Measurements from ENCODE around the gene ZNRF2.

Gene ZNRF2

DNA sequence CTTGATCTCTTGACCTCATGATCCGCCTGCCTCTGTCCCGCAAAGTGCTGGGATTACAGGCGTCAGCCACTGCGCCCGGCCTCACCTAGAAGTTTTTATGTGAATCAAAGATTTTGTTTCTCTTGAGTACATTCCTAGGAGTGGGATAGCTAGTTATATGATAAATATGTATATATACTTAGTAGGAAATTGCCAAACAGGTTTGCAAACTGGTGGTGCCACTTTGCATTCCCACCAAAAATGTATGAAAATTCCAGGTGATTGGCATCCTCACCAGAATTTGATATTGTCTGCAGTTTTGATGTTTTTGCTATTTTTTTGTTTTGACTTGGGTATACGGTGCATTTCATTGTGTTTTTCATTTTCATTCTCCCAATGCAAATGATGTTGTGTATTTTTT, 107.4 kb downstream of the ZNRF2 start:
- WGBS, 2 experiments = 93 to 99% methylated on average over 5 to 6 of the region's 6 CpGs
- Histone ChIP-seq H3K27me3 (ENCODE audit: control insufficient read depth, insufficient read depth, low read length, poor library complexity, severe bottlenecking) (no peaks in the 10 kb centered on the region), H3K36me3 (ENCODE audit: control insufficient read depth, insufficient read depth, low read length) (no peaks in the 10 kb centered on the region), H3K4me1 (ENCODE audit: control insufficient read depth, insufficient read depth, low read length) (no peaks in the 10 kb centered on the region), H3K4me3 (ENCODE audit: insufficient read depth, low read depth, low read length) (no peak overlapping the region), H3K27ac (ENCODE audit: insufficient read depth, low read depth, low read length, poor library complexity, severe bottlenecking) (no peak overlapping the region), H3K9me3 (ENCODE audit: control insufficient read depth, low read length) (no peaks in the 10 kb centered on the region)

DNA sequence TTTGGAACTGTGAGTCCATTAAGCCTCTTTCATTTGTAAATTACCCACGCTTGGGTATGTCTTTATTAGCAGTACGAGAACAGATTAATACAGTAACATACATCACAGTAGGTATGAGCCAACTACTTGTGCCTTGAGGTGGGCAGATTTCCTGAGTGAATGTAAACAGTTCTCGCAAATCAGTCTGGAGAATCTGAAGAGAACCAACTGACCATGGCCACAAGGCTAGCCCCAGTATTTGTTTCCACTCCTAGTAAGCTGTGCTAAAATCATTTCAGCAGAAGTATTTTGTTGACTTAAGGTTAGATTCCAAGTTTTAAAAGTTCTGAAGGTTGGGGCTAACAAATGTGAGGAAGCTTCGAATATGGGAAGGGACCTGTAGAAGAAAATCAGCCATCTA, 111.3 kb downstream of the ZNRF2 start:
- H3K27me3 ChIP-seq (ENCODE audit: control insufficient read depth, insufficient read depth, low read length, poor library complexity, severe bottlenecking) = no peaks in the 10 kb centered on the region
- H3K4me3 ChIP-seq (ENCODE audit: insufficient read depth, low read depth, low read length) = no peak overlapping the region
- H3K27ac ChIP-seq (ENCODE audit: insufficient read depth, low read depth, low read length, poor library complexity, severe bottlenecking) = no peak overlapping the region
- H3K36me3 ChIP-seq (ENCODE audit: control insufficient read depth, insufficient read depth, low read length) = no peaks in the 10 kb centered on the region
- no peaks in the 10 kb centered on the region for H3K9me3 ChIP-seq (ENCODE audit: control insufficient read depth, low read length)
- H3K4me1 ChIP-seq (ENCODE audit: control insufficient read depth, insufficient read depth, low read length) = no peaks in the 10 kb centered on the region
- WGBS, 2 experiments = 80% methylated on average over 4 of the region's 4 CpGs

DNA sequence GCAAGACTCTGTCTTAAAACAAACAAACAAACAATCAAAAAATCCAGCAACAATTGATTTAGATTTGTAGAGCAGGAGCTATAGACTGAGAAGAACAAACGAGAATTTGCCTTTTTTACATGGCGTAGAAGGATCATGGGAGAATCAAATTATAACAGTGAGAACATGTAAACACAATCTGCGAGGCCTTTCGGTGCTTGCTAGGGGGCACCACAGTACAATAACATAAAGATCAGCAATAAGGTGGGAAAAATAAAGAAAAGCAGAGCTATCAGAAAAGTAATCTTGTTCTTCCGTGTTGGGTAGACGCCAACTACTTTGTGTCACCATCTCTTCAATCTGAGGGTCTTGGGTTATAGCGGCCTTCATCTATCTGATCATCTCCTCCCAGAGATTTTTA, 112.0 kb downstream of the ZNRF2 start:
- 88 to 93% methylated on average over 7 of the region's 7 CpGs for WGBS, 2 experiments
- Histone ChIP-seq H3K27me3 (ENCODE audit: control insufficient read depth, insufficient read depth, low read length, poor library complexity, severe bottlenecking) (no peaks in the 10 kb centered on the region), H3K27ac (ENCODE audit: insufficient read depth, low read depth, low read length, poor library complexity, severe bottlenecking) (no peak overlapping the region), H3K9me3 (ENCODE audit: control insufficient read depth, low read length) (no peaks in the 10 kb centered on the region), H3K36me3 (ENCODE audit: control insufficient read depth, insufficient read depth, low read length) (no peaks in the 10 kb centered on the region), H3K4me1 (ENCODE audit: control insufficient read depth, insufficient read depth, low read length) (no peaks in the 10 kb centered on the region), H3K4me3 (ENCODE audit: insufficient read depth, low read depth, low read length) (no peak overlapping the region)

DNA sequence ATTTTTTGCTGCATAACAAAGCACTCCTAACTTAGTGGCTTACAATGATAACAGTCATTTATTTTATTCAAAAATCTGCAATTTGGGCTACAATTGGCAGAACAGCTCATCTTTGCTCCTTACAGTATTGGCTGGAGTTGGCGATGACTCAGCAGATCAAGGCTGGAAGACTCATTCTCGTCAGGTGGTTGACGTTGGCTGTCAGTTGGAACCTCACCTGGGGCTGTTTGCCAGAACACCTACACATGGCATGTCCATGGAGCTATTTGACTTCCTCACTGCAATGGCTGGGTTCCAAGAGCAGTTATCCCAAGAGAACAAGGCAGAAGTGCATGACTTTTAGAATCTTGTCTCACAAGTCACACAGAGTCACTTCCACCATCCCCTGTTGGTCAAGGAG, 119.1 kb downstream of the ZNRF2 start:
- Histone ChIP-seq H3K9me3 (ENCODE audit: control insufficient read depth, low read length) (no peaks in the 10 kb centered on the region), H3K36me3 (ENCODE audit: control insufficient read depth, insufficient read depth, low read length) (no peaks in the 10 kb centered on the region), H3K27me3 (ENCODE audit: control insufficient read depth, insufficient read depth, low read length, poor library complexity, severe bottlenecking) (no peaks in the 10 kb centered on the region), H3K27ac (ENCODE audit: insufficient read depth, low read depth, low read length, poor library complexity, severe bottlenecking) (no peak overlapping the region), H3K4me1 (ENCODE audit: control insufficient read depth, insufficient read depth, low read length) (no peaks in the 10 kb centered on the region), H3K4me3 (ENCODE audit: insufficient read depth, low read depth, low read length) (no peak overlapping the region)
- 96% methylated on average over 3 of the region's 3 CpGs for WGBS, 2 experiments

DNA sequence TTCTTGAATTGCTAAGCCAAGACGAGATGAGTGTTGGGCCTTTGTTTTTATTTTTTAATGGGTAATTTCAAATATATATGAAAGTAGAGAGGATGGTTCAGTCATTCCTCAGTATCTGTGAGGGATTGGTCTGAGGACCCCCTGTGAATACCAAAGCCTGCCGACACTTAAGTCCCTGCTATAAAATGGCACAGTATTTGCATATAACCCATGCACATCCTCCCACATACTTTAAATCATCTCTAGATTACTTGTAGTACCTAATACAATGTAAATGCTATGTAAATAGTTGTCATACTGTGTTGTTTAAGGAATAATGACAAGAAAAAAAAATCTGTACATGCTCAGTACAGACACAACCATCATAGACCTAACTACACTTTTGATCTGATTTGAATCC, 120.8 kb downstream of the ZNRF2 start:
- Histone ChIP-seq H3K9me3 (ENCODE audit: control insufficient read depth, low read length) (no peaks in the 10 kb centered on the region), H3K27ac (ENCODE audit: insufficient read depth, low read depth, low read length, poor library complexity, severe bottlenecking) (no peak overlapping the region), H3K4me3 (ENCODE audit: insufficient read depth, low read depth, low read length) (no peak overlapping the region), H3K36me3 (ENCODE audit: control insufficient read depth, insufficient read depth, low read length) (no peaks in the 10 kb centered on the region), H3K4me1 (ENCODE audit: control insufficient read depth, insufficient read depth, low read length) (no peaks in the 10 kb centered on the region), H3K27me3 (ENCODE audit: control insufficient read depth, insufficient read depth, low read length, poor library complexity, severe bottlenecking) (no peaks in the 10 kb centered on the region)
- WGBS, 2 experiments = 74 to 91% methylated on average over 2 of the region's 2 CpGs

DNA sequence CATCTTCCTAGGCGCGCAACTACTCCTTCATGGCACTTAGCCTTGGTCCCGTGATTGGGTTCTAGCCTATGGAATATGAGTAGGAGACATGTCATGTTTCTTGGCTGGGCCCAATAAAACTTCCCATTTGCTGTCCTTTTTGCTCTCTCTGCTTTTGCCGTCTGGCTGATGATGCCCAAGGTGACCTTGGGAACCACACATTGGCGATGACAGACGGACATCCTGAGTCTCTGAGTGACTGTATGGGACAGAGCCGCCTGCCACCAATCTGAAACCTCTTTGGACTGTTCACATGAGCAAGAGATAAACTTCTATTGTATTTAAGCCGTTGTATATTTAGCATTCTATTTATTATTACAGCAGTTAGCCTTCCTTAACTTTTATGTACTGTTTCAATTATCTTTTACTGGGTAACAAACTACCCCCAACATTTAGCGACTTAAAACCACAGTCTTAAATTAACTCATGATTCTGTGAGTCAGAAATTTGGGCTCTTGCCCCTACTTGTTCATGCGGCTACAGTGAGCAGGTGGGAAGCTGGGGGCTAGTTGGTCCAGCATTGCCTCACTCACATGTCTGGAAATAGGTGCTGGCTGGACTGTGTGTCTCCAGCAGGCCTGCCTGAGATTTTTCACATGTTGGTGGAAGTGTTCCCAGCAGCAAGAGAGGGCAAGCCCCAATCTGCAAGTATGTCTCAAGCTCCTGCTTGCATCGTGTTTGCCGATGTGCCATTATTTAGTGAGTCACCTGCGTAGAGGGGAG, 122.4 kb downstream of the ZNRF2 start:
- Histone ChIP-seq H3K9me3 (ENCODE audit: control insufficient read depth, low read length) (no peaks in the 10 kb centered on the region), H3K36me3 (ENCODE audit: control insufficient read depth, insufficient read depth, low read length) (no peaks in the 10 kb centered on the region), H3K27me3 (ENCODE audit: control insufficient read depth, insufficient read depth, low read length, poor library complexity, severe bottlenecking) (no peaks in the 10 kb centered on the region), H3K27ac (ENCODE audit: insufficient read depth, low read depth, low read length, poor library complexity, severe bottlenecking) (no peak overlapping the region), H3K4me1 (ENCODE audit: control insufficient read depth, insufficient read depth, low read length) (no peaks in the 10 kb centered on the region), H3K4me3 (ENCODE audit: insufficient read depth, low read depth, low read length) (no peak overlapping the region)
- WGBS, 2 experiments = 93 to 95% methylated on average over 12 of the region's 13 CpGs

DNA sequence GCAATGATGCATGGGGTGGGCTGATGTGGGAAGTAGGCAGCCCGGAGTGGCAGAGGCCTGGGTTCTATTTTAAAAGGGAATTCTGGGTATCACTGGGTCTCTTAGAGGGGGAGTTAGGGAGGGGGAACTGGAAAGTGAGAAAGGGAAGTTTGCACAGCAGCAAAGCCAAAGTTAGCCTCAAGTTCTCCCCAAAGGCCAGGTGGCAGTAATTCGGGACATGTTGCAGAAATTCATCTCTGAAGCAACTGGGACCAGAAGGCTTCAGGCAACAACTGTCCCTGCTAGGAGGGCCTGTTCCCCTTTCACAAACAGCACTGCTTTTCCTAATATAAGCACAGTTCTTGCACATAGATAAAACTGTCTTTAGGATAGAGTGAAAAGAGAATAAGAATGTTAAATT, 126.8 kb downstream of the ZNRF2 start:
- Histone ChIP-seq H3K9me3 (ENCODE audit: control insufficient read depth, low read length) (no peaks in the 10 kb centered on the region), H3K36me3 (ENCODE audit: control insufficient read depth, insufficient read depth, low read length) (no peaks in the 10 kb centered on the region), H3K4me1 (ENCODE audit: control insufficient read depth, insufficient read depth, low read length) (no peaks in the 10 kb centered on the region), H3K4me3 (ENCODE audit: insufficient read depth, low read depth, low read length) (no peak overlapping the region), H3K27ac (ENCODE audit: insufficient read depth, low read depth, low read length, poor library complexity, severe bottlenecking) (no peak overlapping the region), H3K27me3 (ENCODE audit: control insufficient read depth, insufficient read depth, low read length, poor library complexity, severe bottlenecking) (no peaks in the 10 kb centered on the region)
- WGBS, 2 experiments = 93 to 95% methylated on average over 2 of the region's 2 CpGs

DNA sequence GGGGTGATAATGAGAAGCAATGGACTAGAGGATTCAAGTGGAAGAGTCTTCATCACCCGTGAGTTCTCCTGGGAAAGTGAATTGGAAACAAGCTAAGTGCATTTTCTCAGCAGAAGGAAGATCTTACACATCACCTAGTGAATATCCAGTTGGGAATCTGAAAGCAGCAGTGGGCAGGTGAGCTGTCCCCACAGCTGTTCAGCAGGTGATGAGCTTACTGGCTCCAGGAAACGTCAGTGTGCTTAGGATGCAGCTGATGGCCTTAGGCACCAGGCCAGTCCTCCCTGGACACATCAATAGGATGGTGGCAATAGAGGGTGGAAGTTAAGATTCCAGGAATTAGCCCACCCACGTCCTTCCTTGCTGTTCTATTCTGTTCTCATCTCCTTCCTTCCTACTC, 127.5 kb downstream of the ZNRF2 start:
- WGBS, 2 experiments = 87% methylated on average over 3 of the region's 3 CpGs
- Histone ChIP-seq H3K4me3 (ENCODE audit: insufficient read depth, low read depth, low read length) (no peak overlapping the region), H3K36me3 (ENCODE audit: control insufficient read depth, insufficient read depth, low read length) (no peaks in the 10 kb centered on the region)

DNA sequence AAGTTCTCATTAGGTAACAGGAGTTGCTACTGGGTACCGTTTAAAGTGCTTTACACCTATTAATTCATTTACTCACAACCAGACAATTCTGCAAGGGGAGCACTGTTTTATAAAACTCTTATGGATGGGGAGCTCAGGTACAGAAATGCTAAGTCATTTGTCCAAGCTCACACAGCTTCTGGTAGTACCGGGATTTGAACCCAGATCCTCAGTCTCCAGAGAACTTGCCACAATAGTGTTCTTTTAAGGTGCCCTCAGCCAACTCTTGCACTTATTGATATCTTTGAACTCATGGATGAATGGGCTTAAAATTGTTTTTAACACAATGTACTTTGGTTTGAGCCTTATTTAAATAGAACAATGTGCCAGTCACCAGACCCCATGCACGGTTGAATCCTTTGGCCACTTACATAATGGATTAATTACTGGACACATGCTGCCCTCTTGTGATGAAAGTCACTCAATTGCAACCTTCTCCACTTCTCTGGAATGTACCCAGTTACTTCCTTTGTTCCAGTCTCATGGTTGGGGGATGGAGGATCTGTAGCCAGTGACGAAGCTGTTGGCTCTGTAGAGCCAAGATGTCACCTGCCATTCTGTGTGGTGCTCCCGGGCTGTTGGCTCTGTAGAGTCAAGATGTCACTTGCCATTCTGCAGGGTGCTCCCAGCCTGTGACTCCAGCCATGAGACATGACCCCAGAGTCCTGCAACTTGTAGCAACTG, 128.5 kb downstream of the ZNRF2 start:
- Histone ChIP-seq H3K4me3 (ENCODE audit: insufficient read depth, low read depth, low read length) (no peak overlapping the region), H3K27ac (ENCODE audit: insufficient read depth, low read depth, low read length, poor library complexity, severe bottlenecking) (no peak overlapping the region), H3K27me3 (ENCODE audit: control insufficient read depth, insufficient read depth, low read length, poor library complexity, severe bottlenecking) (no peaks in the 10 kb centered on the region), H3K4me1 (ENCODE audit: control insufficient read depth, insufficient read depth, low read length) (no peaks in the 10 kb centered on the region), H3K9me3 (ENCODE audit: control insufficient read depth, low read length) (no peaks in the 10 kb centered on the region), H3K36me3 (ENCODE audit: control insufficient read depth, insufficient read depth, low read length) (no peaks in the 10 kb centered on the region)
- WGBS, 2 experiments = 81 to 82% methylated on average over 5 of the region's 5 CpGs

More for the DNA sequence above, 127.5 kb downstream of the ZNRF2 start:
- Histone ChIP-seq H3K4me1 (ENCODE audit: control insufficient read depth, insufficient read depth, low read length) (no peaks in the 10 kb centered on the region), H3K9me3 (ENCODE audit: control insufficient read depth, low read length) (no peaks in the 10 kb centered on the region), H3K27me3 (ENCODE audit: control insufficient read depth, insufficient read depth, low read length, poor library complexity, severe bottlenecking) (no peaks in the 10 kb centered on the region), H3K27ac (ENCODE audit: insufficient read depth, low read depth, low read length, poor library complexity, severe bottlenecking) (no peak overlapping the region)

DNA sequence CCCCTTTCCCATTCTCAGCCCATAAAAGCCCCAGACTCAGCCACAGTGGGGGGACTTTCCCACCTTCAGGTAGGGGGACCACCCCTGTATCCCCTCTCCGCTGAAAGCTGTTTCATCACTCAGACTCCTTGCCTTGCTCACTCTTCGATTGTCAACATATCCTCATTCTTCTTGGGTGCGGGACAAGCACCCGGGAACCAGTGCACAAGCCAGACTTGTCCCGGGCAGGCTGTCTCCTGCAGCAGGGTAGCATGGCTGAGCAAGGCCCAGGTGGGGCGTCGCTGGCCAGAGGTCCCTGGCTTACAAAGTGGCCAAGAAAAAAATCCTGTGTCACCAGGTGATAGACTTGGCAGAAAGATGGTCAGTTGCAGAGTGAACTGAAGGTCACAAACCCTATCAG, 129.5 kb downstream of the ZNRF2 start:
- Histone ChIP-seq H3K4me3 (ENCODE audit: insufficient read depth, low read depth, low read length) (no peak overlapping the region), H3K27ac (ENCODE audit: insufficient read depth, low read depth, low read length, poor library complexity, severe bottlenecking) (no peak overlapping the region), H3K27me3 (ENCODE audit: control insufficient read depth, insufficient read depth, low read length, poor library complexity, severe bottlenecking) (no peaks in the 10 kb centered on the region), H3K9me3 (ENCODE audit: control insufficient read depth, low read length) (no peaks in the 10 kb centered on the region), H3K36me3 (ENCODE audit: control insufficient read depth, insufficient read depth, low read length) (no peaks in the 10 kb centered on the region), H3K4me1 (ENCODE audit: control insufficient read depth, insufficient read depth, low read length) (no peaks in the 10 kb centered on the region)
- WGBS, 2 experiments = 93 to 98% methylated on average over 7 of the region's 7 CpGs

Measured in ectodermal cell (in vitro differentiated cells).